Right renal cortex interstitium (tissue), 3 donors: ENCODE results near the gene DLG2. TPM values are rescaled to one million over a fixed set of nuclear protein-coding genes. Genes with fewer than 3 reads are reported as not detected.
"Not testable (repeated sequence)": the region's sequence is repeated elsewhere in the genome, so short reads cannot be mapped to it uniquely, and the experiment has no call there.

ENCODE experiments used
- DNase-seq, 3 donors: peaks; one replicate each; pipeline ENCODE4 v3.0.0-alpha.2; 2013; ENCODE audit warnings: low read depth in 3 of 3, low spot score in 2 of 3
- polyA plus RNA-seq, 3 donors: library from polyadenylated mRNA; unstranded; fragments of 120-200 nt; gene quantifications; one replicate each; pipeline ENCODE4 v1.2.1, GENCODE V29; 2013; ENCODE audit not compliant: insufficient read length in 3 of 3

The DLG2 gene
- polyA plus RNA-seq, 3 donors, result 11.5 to 14.0 (median 13.3) TPM

GRCh38 chr11:85154294-85154693 lies 472.9 kb downstream of the DLG2 start:
- DNase-seq, result no peak

GRCh38 chr11:85137597-85137996 lies 489.5 kb downstream of the DLG2 start:
- no peak for DNase-seq

- DNase-seq, result no peak
Observed at GRCh38 chr11:85133636-85134035, 493.5 kb downstream of the DLG2 start.

GRCh38 chr11:85132851-85133585 lies 494.1 kb downstream of the DLG2 start:
- DNase-seq, result peak in 1 of 3 donors; percentile 14

- no peak for DNase-seq
Observed at GRCh38 chr11:85127349-85127748, 499.8 kb downstream of the DLG2 start.

- DNase-seq, result no peak
Observed at GRCh38 chr11:85123752-85124231, 503.4 kb downstream of the DLG2 start.

- DNase-seq, result no peak
Observed at GRCh38 chr11:85118151-85118550, 509.0 kb downstream of the DLG2 start.

GRCh38 chr11:85115798-85116197 lies 511.3 kb downstream of the DLG2 start:
- DNase-seq, result no peak

GRCh38 chr11:85114786-85115185 lies 512.4 kb downstream of the DLG2 start:
- DNase-seq, result no peak

- not testable (repeated sequence) for DNase-seq
Observed at GRCh38 chr11:85110246-85110645, 516.9 kb downstream of the DLG2 start.

- no peak for DNase-seq
Observed at GRCh38 chr11:85109141-85109540, 518.0 kb downstream of the DLG2 start.

- no peak for DNase-seq
Observed at GRCh38 chr11:85105868-85106267, 521.3 kb downstream of the DLG2 start.

GRCh38 chr11:85099522-85099921 lies 527.6 kb downstream of the DLG2 start:
- no peak for DNase-seq

- DNase-seq, result no peak
Observed at GRCh38 chr11:85098996-85099395, 528.1 kb downstream of the DLG2 start.

- DNase-seq, result no peak
Observed at GRCh38 chr11:85096939-85097338, 530.2 kb downstream of the DLG2 start.

GRCh38 chr11:85095239-85095638 lies 531.9 kb downstream of the DLG2 start:
- no peak for DNase-seq

GRCh38 chr11:85094795-85095194 lies 532.3 kb downstream of the DLG2 start:
- no peak for DNase-seq

- no peak for DNase-seq
Observed at GRCh38 chr11:85089654-85090053, 537.5 kb downstream of the DLG2 start.

GRCh38 chr11:85088286-85088685 lies 538.9 kb downstream of the DLG2 start:
- no peak for DNase-seq

- no peak for DNase-seq
Observed at GRCh38 chr11:85086504-85087284, 540.5 kb downstream of the DLG2 start.

GRCh38 chr11:85076535-85077330 lies 550.4 kb downstream of the DLG2 start:
- DNase-seq, result no peak
